NCI-H774 (cell line): ENCODE results near the gene DDAH1.

Source experiments
- DNase-seq: peaks from one replicate; lab custom pipeline; 2025; lab: John Stamatoyannopoulos, UW

Gene DDAH1

GRCh38 chr1:85440612-85441011 is 24.3 kb downstream of the DDAH1 start:
- DNase-seq = no peak

GRCh38 chr1:85438353-85438752 is 26.6 kb downstream of the DDAH1 start:
- DNase-seq = no peak

- no peak for DNase-seq
Measured at GRCh38 chr1:85437139-85437538, 27.8 kb downstream of the DDAH1 start.

GRCh38 chr1:85433096-85433495 is 31.9 kb downstream of the DDAH1 start:
- DNase-seq = no peak

GRCh38 chr1:85428471-85429089 is 36.4 kb downstream of the DDAH1 start:
- no peak for DNase-seq

- DNase-seq = no peak
Measured at GRCh38 chr1:85427849-85428248, 37.1 kb downstream of the DDAH1 start.

- no peak for DNase-seq
Measured at GRCh38 chr1:85427331-85427730, 37.6 kb downstream of the DDAH1 start.

- DNase-seq = no peak
Measured at GRCh38 chr1:85421179-85421578, 43.8 kb downstream of the DDAH1 start.

GRCh38 chr1:85420199-85420598 is 44.8 kb downstream of the DDAH1 start:
- no peak for DNase-seq

- DNase-seq = no peak
Measured at GRCh38 chr1:85417876-85418275, 47.1 kb downstream of the DDAH1 start.

- no peak for DNase-seq
Measured at GRCh38 chr1:85417017-85417416, 47.9 kb downstream of the DDAH1 start.

GRCh38 chr1:85413169-85413568 is 51.8 kb downstream of the DDAH1 start:
- DNase-seq = no peak

- DNase-seq = no peak
Measured at GRCh38 chr1:85411567-85412305, 53.2 kb downstream of the DDAH1 start.

- no peak for DNase-seq
Measured at GRCh38 chr1:85409516-85409915, 55.4 kb downstream of the DDAH1 start.

GRCh38 chr1:85407746-85408377 is 57.1 kb downstream of the DDAH1 start:
- DNase-seq = no peak

- DNase-seq = no peak
Measured at GRCh38 chr1:85406887-85407533, 57.9 kb downstream of the DDAH1 start.

GRCh38 chr1:85406081-85406480 is 58.9 kb downstream of the DDAH1 start:
- DNase-seq = no peak

GRCh38 chr1:85404408-85404807 is 60.6 kb downstream of the DDAH1 start:
- no peak for DNase-seq

- DNase-seq = no peak
Measured at GRCh38 chr1:85398391-85399064, 66.4 kb downstream of the DDAH1 start.

- no peak for DNase-seq
Measured at GRCh38 chr1:85397490-85398032, 67.4 kb downstream of the DDAH1 start.

GRCh38 chr1:85396194-85396593 is 68.8 kb downstream of the DDAH1 start:
- no peak for DNase-seq

- DNase-seq = no peak
Measured at GRCh38 chr1:85394130-85394529, 70.8 kb downstream of the DDAH1 start.
